ENCODE measurements around the gene IRAG1. TPM values are rescaled to one million over a fixed set of nuclear protein-coding genes. Genes with fewer than 3 reads are reported as not detected.

Gene IRAG1
- total and polyA plus RNA-seq, 2 of the 13 experiments (the other 11 are each of a cell fraction or from before 2014, with no cell fraction given) = 0.13 to 0.20 TPM

GRCh38 chr11:10722307-10722706 lies 28.8 kb upstream of the IRAG1 start (continued):
- no peak for TF ChIP-seq GTF3A (CRISPR knock-in tag; conservative IDR thresholded peaks at IDR 0.05)
- no peak for TF ChIP-seq PCBP2 (optimal IDR thresholded peaks at IDR 0.05; ENCODE audit: low read depth, low read length, poor library complexity, severe bottlenecking)
- TF ChIP-seq, protein P1, sequence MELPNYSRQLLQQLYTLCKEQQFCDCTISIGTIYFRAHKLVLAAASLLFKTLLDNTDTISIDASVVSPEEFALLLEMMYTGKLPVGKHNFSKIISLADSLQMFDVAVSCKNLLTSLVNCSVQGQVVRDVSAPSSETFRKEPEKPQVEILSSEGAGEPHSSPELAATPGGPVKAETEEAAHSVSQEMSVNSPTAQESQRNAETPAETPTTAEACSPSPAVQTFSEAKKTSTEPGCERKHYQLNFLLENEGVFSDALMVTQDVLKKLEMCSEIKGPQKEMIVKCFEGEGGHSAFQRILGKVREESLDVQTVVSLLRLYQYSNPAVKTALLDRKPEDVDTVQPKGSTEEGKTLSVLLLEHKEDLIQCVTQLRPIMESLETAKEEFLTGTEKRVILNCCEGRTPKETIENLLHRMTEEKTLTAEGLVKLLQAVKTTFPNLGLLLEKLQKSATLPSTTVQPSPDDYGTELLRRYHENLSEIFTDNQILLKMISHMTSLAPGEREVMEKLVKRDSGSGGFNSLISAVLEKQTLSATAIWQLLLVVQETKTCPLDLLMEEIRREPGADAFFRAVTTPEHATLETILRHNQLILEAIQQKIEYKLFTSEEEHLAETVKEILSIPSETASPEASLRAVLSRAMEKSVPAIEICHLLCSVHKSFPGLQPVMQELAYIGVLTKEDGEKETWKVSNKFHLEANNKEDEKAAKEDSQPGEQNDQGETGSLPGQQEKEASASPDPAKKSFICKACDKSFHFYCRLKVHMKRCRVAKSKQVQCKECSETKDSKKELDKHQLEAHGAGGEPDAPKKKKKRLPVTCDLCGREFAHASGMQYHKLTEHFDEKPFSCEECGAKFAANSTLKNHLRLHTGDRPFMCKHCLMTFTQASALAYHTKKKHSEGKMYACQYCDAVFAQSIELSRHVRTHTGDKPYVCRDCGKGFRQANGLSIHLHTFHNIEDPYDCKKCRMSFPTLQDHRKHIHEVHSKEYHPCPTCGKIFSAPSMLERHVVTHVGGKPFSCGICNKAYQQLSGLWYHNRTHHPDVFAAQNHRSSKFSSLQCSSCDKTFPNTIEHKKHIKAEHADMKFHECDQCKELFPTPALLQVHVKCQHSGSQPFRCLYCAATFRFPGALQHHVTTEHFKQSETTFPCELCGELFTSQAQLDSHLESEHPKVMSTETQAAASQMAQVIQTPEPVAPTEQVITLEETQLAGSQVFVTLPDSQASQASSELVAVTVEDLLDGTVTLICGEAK (IDR thresholded peaks at IDR 0.05) = no peak
- TF ChIP-seq, protein P1 (CRISPR knock-in tag; IDR thresholded peaks at IDR 0.05) = no peak
- no peak for TF ChIP-seq KMT2B (CRISPR knock-in tag; IDR thresholded peaks at IDR 0.05)
- TF ChIP-seq ZNF20 (CRISPR knock-in tag; IDR thresholded peaks at IDR 0.05) = no peak
- no peak for TF ChIP-seq CEBPG (CRISPR knock-in tag; IDR thresholded peaks at IDR 0.05)
- TF ChIP-seq ZNF550 (CRISPR knock-in tag; IDR thresholded peaks at IDR 0.05; ENCODE audit: borderline replicate concordance) = no peak
- TF ChIP-seq DPF2 (CRISPR knock-in tag; IDR thresholded peaks at IDR 0.05; ENCODE audit: borderline replicate concordance, low read depth) = no peak
- TF ChIP-seq ZNF619 (CRISPR knock-in tag; IDR thresholded peaks at IDR 0.05) = no peak
